SK-N-SH treated with all-trans-retinoic acid at 6 μM for 48 hours (cell line): Measurements from ENCODE around the gene WFS1.

Experiments used
- ATAC-seq: fragments of 200-7000 bp; cut with Tn5 transposase; 3 replicates; pipeline ENCODE4 v1.9.1; 2020; ENCODE audit warnings: mild to moderate bottlenecking, moderate library complexity
- ARNTL ChIP-seq: fragments of 450-650 bp; formaldehyde crosslinking; IDR thresholded peaks from 2 replicates; pipeline ENCODE4 v1.5.0; 2020; ENCODE audit warnings: low read depth, mild to moderate bottlenecking, moderate library complexity, borderline replicate concordance
- BACH2 ChIP-seq: fragments of 250-450 bp; sonication (Bioruptor Pico); IDR thresholded peaks from 2 replicates; pipeline ENCODE4 v1.9.0; 2021; ENCODE audit warnings: mild to moderate bottlenecking, borderline replicate concordance
- CSDC2 ChIP-seq: fragments of 250-450 bp; sonication (Bioruptor Pico); IDR thresholded peaks from 2 replicates; pipeline ENCODE4 v1.5.0; 2020; ENCODE audit warnings: mild to moderate bottlenecking, moderate library complexity
- ESRRG ChIP-seq: fragments of 250-450 bp; sonication (Bioruptor Pico); IDR thresholded peaks from 2 replicates; pipeline ENCODE4 v1.6.1; 2021; ENCODE audit warnings: mild to moderate bottlenecking
- GLIS3 ChIP-seq: fragments of 250-450 bp; sonication (Bioruptor Pico); IDR thresholded peaks from 2 replicates; pipeline ENCODE4 v1.5.0; 2020; ENCODE audit warnings: mild to moderate bottlenecking, moderate library complexity
- ISL1 ChIP-seq: fragments of 250-450 bp; sonication (Bioruptor Pico); IDR thresholded peaks from 2 replicates; pipeline ENCODE4 v2.1.2; 2022; ENCODE audit warnings: mild to moderate bottlenecking, moderate library complexity
- OSR1 ChIP-seq: fragments of 250-450 bp; sonication (Bioruptor Pico); IDR thresholded peaks from 2 replicates; pipeline ENCODE4 v1.8.0; 2022; ENCODE audit warnings: moderate library complexity, mild to moderate bottlenecking, inconsistent platforms
- PPARA ChIP-seq: fragments of 250-450 bp; sonication (Bioruptor Pico); IDR thresholded peaks from 2 replicates; pipeline ENCODE4 v1.5.0; 2020; ENCODE audit warnings: mild to moderate bottlenecking, borderline replicate concordance
- RARB ChIP-seq: fragments of 250-450 bp; sonication (Bioruptor Pico); IDR thresholded peaks from 2 replicates; pipeline ENCODE4 v1.8.0; 2021; ENCODE audit warnings: mild to moderate bottlenecking, moderate library complexity
- SNAI2 ChIP-seq: fragments of 250-450 bp; sonication (Bioruptor Pico); IDR thresholded peaks from 2 replicates; pipeline ENCODE4 v1.5.0; 2020; ENCODE audit warnings: mild to moderate bottlenecking, moderate library complexity
- TCF4 ChIP-seq: fragments of 250-450 bp; sonication (Bioruptor Pico); IDR thresholded peaks from 2 replicates; pipeline ENCODE4 v1.8.0; 2021; ENCODE audit warnings: mild to moderate bottlenecking, moderate library complexity, borderline replicate concordance
- TOX ChIP-seq: fragments of 250-450 bp; sonication (Bioruptor Pico); IDR thresholded peaks from 2 replicates; pipeline ENCODE4 v1.8.0; 2021; ENCODE audit warnings: mild to moderate bottlenecking, moderate library complexity, borderline replicate concordance
- ZC3H10 ChIP-seq: fragments of 250-450 bp; sonication (Bioruptor Pico); IDR thresholded peaks from 2 replicates; pipeline ENCODE4 v1.5.1; 2021; ENCODE audit warnings: mild to moderate bottlenecking, moderate library complexity
- ZFP3 ChIP-seq: fragments of 250-450 bp; sonication (Bioruptor Pico); IDR thresholded peaks from 2 replicates; pipeline ENCODE4 v1.5.0; 2020; ENCODE audit warnings: mild to moderate bottlenecking, moderate library complexity
- ZFP30 ChIP-seq: fragments of 450-650 bp; formaldehyde crosslinking; IDR thresholded peaks from 2 replicates; pipeline ENCODE4 v1.5.0; 2022; ENCODE audit warnings: mild to moderate bottlenecking, moderate library complexity
- ZNF565 ChIP-seq: fragments of 450-650 bp; formaldehyde crosslinking; conservative IDR thresholded peaks from 2 replicates; pipeline ENCODE4 v1.5.0; 2020; ENCODE audit warnings: low read depth, mild to moderate bottlenecking, moderate library complexity
- ZNF70 ChIP-seq: fragments of 450-650 bp; formaldehyde crosslinking; IDR thresholded peaks from 2 replicates; pipeline ENCODE4 v1.5.0; 2020; ENCODE audit warnings: mild to moderate bottlenecking, moderate library complexity
- ZNF8 ChIP-seq: fragments of 450-650 bp; formaldehyde crosslinking; IDR thresholded peaks from 2 replicates; pipeline ENCODE4 v1.5.0; 2020; ENCODE audit warnings: mild to moderate bottlenecking, moderate library complexity
- TF ChIP-seq, protein P1 (sequence below): fragments of 250-450 bp; sonication (Bioruptor Pico); IDR thresholded peaks from 2 replicates; pipeline ENCODE4 v1.5.0; 2020; ENCODE audit warnings: mild to moderate bottlenecking, moderate library complexity
- TF ChIP-seq, protein P2 (sequence below): fragments of 250-450 bp; sonication (Bioruptor Pico); IDR thresholded peaks from 2 replicates; pipeline ENCODE4 v1.5.1; 2020; ENCODE audit warnings: low read depth, mild to moderate bottlenecking, moderate library complexity
- TF ChIP-seq, protein P3 (sequence below): fragments of 250-450 bp; sonication (Bioruptor Pico); IDR thresholded peaks from 2 replicates; pipeline ENCODE4 v1.8.0; 2021; ENCODE audit warnings: low read depth, mild to moderate bottlenecking, moderate library complexity, borderline replicate concordance
- TF ChIP-seq, protein P4 (sequence below): fragments of 250-450 bp; sonication (Bioruptor Pico); IDR thresholded peaks from 2 replicates; pipeline ENCODE4 v1.5.1; 2021; ENCODE audit warnings: mild to moderate bottlenecking, moderate library complexity
- TF ChIP-seq, protein P5 (sequence below): fragments of 250-450 bp; sonication (Bioruptor Pico); IDR thresholded peaks from 2 replicates; pipeline ENCODE4 v1.8.0; 2020; ENCODE audit warnings: mild to moderate bottlenecking, moderate library complexity, borderline replicate concordance

WFS1 gene

DNA sequence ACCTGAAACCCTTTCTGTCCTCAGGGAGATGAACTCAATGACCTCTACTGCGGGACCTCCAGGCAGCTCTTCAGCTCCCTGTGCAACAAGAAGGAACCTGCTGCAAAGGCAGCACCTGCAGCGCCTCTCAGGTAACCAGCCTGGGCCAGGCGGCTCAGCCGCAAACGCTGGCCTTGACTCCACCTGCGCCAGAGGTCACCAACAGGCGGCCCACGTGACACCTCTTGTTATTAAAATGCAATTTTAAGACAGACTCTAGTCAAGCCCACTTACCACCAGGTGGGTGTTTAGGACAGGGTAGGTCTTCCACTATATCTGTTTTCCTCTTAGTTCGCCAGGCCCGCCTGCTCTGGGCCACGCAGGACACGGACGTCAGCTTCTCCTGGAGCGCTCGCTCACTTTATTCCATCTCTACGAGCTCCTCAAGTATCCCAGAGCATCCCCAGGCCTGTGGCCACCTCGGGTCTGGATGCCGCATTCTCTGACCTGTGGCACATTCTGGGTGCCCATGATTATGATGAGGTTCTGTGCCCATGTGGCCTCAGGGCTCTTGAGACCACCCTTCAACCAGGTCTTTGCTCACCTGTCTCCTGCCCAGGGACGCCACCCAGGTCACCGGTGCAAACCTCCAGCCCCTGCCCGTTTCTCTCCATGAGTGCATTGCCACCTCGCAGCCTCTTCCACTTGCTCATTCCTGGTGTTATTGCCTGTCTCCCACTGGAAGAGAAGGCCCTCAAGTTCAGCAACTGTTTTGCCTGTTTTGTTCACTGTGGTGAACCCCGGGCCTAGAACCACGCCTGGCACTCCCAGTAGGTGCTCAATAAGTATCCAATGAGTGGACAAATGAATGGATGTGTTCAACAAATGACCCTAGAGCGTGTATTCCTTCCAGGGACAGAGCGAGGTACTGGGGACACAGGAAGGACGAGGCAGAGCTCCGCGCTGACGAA, 36.5 kb upstream of the WFS1 start:
- no peak for ATAC-seq
- TF ChIP-seq, protein P1, sequence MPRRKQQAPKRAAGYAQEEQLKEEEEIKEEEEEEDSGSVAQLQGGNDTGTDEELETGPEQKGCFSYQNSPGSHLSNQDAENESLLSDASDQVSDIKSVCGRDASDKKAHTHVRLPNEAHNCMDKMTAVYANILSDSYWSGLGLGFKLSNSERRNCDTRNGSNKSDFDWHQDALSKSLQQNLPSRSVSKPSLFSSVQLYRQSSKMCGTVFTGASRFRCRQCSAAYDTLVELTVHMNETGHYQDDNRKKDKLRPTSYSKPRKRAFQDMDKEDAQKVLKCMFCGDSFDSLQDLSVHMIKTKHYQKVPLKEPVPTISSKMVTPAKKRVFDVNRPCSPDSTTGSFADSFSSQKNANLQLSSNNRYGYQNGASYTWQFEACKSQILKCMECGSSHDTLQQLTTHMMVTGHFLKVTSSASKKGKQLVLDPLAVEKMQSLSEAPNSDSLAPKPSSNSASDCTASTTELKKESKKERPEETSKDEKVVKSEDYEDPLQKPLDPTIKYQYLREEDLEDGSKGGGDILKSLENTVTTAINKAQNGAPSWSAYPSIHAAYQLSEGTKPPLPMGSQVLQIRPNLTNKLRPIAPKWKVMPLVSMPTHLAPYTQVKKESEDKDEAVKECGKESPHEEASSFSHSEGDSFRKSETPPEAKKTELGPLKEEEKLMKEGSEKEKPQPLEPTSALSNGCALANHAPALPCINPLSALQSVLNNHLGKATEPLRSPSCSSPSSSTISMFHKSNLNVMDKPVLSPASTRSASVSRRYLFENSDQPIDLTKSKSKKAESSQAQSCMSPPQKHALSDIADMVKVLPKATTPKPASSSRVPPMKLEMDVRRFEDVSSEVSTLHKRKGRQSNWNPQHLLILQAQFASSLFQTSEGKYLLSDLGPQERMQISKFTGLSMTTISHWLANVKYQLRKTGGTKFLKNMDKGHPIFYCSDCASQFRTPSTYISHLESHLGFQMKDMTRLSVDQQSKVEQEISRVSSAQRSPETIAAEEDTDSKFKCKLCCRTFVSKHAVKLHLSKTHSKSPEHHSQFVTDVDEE (CRISPR knock-in tag) = no peak
- no peak for TF ChIP-seq ZNF8
- no peak for TF ChIP-seq ZFP3 (CRISPR knock-in tag)
- no peak for TF ChIP-seq ZC3H10 (CRISPR knock-in tag)
- TF ChIP-seq ZFP30 (CRISPR knock-in tag) = no peak
- no peak for TF ChIP-seq ZNF565
- no peak for TF ChIP-seq TOX
- TF ChIP-seq ARNTL = no peak

DNA sequence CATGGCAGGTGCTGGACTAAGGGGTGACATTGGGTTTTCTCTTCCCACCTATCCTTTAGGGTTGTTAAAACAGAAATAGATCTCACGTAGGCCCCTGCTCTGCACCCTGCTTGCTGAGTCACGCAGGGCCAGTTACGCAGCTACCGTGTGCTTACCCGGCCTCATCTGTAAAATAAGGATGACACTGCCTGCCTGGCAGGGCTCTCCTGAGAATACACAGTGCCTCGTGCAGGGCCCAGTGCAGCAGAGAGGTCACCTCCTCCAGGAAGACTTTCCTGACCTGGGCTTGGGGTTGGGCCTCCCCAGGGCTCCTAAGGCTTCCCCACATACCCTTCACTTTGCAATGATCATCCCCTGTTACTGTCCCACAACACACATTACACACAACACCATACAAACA, 35.7 kb upstream of the WFS1 start:
- TF ChIP-seq GLIS3 (CRISPR knock-in tag) (no peak), ZNF565 (no peak), ZNF8 (no peak), ZC3H10 (CRISPR knock-in tag) (no peak), TOX (no peak), ZNF70 (no peak), PPARA (no peak), BACH2 (CRISPR knock-in tag) (no peak), SNAI2 (no peak), TCF4 (CRISPR knock-in tag) (no peak), ESRRG (CRISPR knock-in tag) (no peak), ARNTL (no peak), ZFP30 (CRISPR knock-in tag) (no peak), RARB (CRISPR knock-in tag) (no peak)
- TF ChIP-seq, protein P2, sequence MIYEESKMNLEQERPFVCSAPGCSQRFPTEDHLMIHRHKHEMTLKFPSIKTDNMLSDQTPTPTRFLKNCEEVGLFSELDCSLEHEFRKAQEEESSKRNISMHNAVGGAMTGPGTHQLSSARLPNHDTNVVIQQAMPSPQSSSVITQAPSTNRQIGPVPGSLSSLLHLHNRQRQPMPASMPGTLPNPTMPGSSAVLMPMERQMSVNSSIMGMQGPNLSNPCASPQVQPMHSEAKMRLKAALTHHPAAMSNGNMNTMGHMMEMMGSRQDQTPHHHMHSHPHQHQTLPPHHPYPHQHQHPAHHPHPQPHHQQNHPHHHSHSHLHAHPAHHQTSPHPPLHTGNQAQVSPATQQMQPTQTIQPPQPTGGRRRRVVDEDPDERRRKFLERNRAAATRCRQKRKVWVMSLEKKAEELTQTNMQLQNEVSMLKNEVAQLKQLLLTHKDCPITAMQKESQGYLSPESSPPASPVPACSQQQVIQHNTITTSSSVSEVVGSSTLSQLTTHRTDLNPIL = no peak
- TF ChIP-seq, protein P3, sequence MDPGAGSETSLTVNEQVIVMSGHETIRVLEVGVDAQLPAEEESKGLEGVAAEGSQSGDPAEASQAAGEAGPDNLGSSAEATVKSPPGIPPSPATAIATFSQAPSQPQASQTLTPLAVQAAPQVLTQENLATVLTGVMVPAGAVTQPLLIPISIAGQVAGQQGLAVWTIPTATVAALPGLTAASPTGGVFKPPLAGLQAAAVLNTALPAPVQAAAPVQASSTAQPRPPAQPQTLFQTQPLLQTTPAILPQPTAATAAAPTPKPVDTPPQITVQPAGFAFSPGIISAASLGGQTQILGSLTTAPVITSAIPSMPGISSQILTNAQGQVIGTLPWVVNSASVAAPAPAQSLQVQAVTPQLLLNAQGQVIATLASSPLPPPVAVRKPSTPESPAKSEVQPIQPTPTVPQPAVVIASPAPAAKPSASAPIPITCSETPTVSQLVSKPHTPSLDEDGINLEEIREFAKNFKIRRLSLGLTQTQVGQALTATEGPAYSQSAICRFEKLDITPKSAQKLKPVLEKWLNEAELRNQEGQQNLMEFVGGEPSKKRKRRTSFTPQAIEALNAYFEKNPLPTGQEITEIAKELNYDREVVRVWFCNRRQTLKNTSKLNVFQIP (CRISPR knock-in tag) = no peak
- TF ChIP-seq, protein P4, sequence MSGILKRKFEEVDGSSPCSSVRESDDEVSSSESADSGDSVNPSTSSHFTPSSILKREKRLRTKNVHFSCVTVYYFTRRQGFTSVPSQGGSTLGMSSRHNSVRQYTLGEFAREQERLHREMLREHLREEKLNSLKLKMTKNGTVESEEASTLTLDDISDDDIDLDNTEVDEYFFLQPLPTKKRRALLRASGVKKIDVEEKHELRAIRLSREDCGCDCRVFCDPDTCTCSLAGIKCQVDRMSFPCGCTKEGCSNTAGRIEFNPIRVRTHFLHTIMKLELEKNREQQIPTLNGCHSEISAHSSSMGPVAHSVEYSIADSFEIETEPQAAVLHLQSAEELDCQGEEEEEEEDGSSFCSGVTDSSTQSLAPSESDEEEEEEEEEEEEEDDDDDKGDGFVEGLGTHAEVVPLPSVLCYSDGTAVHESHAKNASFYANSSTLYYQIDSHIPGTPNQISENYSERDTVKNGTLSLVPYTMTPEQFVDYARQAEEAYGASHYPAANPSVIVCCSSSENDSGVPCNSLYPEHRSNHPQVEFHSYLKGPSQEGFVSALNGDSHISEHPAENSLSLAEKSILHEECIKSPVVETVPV = no peak
- ATAC-seq = no peak

DNA sequence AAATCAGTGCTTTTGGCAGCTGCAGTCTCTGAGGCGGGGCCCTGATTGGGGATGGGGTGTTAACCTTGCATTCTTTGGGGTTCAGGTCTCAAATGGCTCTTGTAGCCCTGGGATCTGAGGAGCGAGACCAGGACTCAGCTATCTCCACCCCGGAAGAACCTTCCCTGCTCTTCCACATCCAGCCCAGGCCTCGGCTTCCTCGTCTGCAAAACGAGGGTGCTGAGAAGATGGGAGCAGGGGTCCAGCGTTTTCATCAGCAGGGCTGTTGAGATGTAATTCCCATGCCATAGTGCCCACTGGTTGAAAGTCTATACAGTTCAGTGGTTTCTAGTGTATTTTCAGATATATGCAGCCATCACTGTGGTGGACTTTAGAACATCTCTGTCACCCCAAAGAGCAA, 34.6 kb upstream of the WFS1 start:
- no peak for ATAC-seq
- TF ChIP-seq, protein P3 (CRISPR knock-in tag) = no peak
- TF ChIP-seq ESRRG (CRISPR knock-in tag) = no peak
- TF ChIP-seq, protein P2 = no peak
- TF ChIP-seq ZC3H10 (CRISPR knock-in tag) = no peak
- TF ChIP-seq, protein P4 = no peak
- TF ChIP-seq TCF4 (CRISPR knock-in tag) = no peak
- TF ChIP-seq, protein P5, sequence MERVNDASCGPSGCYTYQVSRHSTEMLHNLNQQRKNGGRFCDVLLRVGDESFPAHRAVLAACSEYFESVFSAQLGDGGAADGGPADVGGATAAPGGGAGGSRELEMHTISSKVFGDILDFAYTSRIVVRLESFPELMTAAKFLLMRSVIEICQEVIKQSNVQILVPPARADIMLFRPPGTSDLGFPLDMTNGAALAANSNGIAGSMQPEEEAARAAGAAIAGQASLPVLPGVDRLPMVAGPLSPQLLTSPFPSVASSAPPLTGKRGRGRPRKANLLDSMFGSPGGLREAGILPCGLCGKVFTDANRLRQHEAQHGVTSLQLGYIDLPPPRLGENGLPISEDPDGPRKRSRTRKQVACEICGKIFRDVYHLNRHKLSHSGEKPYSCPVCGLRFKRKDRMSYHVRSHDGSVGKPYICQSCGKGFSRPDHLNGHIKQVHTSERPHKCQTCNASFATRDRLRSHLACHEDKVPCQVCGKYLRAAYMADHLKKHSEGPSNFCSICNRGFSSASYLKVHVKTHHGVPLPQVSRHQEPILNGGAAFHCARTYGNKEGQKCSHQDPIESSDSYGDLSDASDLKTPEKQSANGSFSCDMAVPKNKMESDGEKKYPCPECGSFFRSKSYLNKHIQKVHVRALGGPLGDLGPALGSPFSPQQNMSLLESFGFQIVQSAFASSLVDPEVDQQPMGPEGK (CRISPR knock-in tag) = no peak
- no peak for TF ChIP-seq ZNF70
- TF ChIP-seq CSDC2 (CRISPR knock-in tag) = no peak
- TF ChIP-seq SNAI2 = no peak
- no peak for TF ChIP-seq OSR1 (CRISPR knock-in tag)
- no peak for TF ChIP-seq ARNTL
- no peak for TF ChIP-seq ISL1 (CRISPR knock-in tag)
